Activated CD4-positive, alpha-beta T cell treated with anti-CD3 and anti-CD28 coated beads, Interleukin-2, amount 50 U/mL, for 4 hours (primary cell): ENCODE results near the gene MAST4.
"Not testable (repeated sequence)": the region's sequence is repeated elsewhere in the genome, so short reads cannot be mapped to it uniquely, and the experiment has no call there.

Experiments used
- DNase-seq, 2 experiments: peaks; one replicate each; pipeline ENCODE4 v3.0.0-alpha.2; 2020

Gene MAST4

DNA sequence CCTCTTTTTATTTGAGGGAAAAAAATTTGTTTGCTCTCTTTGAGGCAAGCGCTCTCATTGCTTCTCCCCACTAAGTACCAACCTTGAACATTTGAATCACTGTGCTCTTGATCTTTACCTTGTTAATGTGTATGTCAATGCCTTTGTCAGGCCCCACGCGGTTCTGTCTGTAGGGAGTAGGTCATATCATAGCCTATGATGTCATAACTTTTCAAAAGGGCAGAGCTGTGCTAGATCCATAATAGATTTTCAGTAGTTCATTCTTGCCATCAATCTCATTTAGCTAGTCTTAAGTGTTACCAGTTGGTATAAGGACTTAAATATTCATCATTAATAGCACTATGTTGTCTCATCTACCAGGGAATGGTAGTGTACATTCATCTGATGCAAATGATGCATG lies 56.6 kb downstream of the MAST4 start:
- DNase-seq, result no peak

- no peak for DNase-seq
Observed at GRCh38 chr5:66653325-66653724, 57.1 kb downstream of the MAST4 start.

DNA sequence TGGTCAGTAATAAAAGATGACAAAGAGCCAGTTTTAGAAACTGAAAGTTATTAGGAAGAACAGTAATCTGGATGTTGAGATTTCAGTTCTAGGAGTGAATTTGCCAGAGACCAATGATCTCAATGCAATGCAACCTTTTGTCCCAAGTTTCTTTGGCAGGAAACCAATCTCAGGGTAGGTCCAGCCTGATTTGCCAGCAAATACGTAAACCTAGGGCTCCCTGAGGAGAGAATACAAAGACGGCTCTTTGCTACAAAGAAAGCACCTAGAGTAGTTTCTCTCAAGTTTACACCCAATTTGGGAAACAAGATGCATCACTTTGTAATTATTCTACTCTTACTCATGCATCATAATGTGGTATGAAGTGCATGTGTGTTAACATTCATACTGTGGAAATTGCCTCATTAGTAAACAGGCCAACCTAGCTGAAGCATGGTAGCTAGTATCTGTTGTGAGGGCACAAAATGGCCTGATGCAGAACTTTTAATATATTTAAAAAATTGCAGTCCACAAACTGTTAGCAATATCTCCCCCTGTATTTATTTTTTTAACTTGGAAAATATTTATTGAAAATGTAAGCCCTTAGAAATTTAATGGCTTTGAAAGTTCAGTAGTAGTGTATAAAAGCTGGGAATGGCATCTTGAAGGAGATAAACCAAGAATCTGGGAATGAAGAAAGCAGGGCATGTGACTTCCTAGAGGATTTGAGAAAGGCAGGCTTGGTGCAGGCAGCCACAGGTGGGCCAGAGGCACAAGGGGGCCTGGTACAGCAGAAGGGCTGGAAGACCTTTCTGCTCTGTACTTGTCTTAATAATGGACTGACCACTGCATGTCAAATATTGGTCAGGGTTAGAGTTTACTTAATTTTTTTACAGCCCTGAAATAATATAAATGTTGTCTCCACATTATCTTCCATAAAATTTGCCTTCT lies 59.5 kb downstream of the MAST4 start:
- DNase-seq, result no peak

DNA sequence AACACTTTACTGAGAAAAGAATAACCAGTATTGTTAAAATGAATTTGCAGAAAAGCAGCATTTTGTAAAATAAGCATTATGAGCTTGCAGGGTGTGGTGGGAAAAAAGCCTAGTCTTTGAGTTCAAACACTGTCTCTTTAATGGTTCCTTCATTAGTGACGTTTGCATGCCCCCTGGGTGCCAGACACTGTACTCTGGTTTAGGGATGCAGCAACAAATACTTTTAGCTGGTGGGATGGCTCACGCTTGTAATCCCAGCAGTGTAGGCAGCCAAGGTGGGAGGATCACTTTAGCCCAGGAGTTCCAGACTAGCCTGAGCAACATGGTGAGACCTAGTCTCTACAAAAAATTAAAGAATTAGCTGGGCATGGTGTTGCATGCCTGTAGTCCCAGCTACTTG lies 62.3 kb downstream of the MAST4 start:
- no peak for DNase-seq

- no peak for DNase-seq
Observed at GRCh38 chr5:66659780-66660179, 63.6 kb downstream of the MAST4 start.

DNA sequence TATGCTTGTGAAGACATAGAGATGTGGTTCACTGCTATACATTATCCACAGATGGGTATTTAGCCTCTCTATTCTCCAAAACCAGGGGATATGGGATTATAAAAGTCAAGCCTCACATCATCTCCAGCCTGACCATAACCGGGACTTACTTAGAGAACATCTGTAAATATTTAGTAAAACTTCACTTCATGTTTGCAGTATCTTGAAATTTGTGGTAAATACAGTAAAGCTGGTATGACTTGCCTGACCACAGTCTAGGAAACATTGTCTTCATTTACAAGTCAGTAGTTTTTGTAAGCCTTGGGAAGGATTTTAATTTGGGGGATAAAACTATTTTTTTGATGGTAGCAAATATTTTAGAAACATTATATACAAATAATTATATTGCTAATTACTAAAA lies 64.2 kb downstream of the MAST4 start:
- no peak for DNase-seq

- no peak for DNase-seq
Observed at GRCh38 chr5:66661149-66661548, 65.0 kb downstream of the MAST4 start.

DNA sequence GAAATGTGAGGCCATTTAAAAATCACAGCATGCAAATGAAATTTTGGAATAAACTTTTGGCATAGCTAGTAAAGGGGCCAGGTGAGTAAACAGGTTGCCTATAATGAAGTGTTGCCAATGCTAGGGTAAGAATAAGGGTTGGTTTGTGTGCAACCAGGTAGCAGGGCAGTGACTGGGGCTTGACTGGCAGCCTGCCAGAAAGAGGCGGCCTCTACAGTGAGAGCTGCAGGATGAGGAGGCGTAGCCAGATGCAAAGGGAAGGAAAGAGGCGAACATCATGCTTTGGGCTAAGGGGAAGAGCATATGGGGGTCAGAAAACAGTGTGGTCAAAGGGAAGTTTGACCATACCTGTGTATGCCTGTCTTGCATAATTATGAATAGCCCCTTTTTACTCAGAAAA lies 70.6 kb downstream of the MAST4 start:
- no peak for DNase-seq

GRCh38 chr5:66669086-66669861 lies 73.1 kb downstream of the MAST4 start:
- no peak for DNase-seq

DNA sequence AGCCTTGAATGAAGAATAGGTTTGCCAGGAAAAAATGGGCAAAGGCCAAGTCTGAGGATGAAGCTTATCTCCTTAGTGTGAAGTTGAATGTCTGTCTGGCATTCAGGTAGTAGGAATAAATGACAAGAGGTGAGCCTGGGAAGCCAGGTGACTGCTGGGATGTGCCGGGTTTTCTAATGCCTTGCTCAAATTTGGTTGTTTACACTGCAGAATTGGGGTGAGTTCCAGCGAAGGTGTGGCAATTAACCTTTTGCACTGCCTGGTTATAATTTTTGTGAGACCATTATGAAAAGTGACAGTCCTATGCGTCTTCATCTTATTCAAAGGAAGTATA lies 73.6 kb downstream of the MAST4 start:
- DNase-seq, result no peak

DNA sequence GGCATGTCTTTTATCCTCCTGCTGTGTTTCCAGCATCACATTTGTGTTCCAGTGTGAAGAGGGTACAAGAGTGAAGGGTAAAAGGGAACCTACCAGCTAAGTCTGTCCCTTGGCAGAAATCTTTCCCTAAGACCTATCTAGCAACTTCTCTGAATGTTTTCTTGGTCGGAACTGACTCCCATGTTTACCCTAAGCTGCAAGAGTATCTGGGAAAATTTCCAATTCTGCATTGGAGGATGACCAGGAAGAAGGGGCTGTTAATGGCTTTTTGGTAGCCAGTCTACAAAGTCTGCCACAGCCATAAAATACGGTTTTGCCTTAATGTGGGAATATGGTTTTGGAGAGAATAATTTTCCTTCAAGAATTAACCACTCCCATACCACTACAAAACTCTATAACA lies 75.1 kb downstream of the MAST4 start:
- DNase-seq, result no peak

DNA sequence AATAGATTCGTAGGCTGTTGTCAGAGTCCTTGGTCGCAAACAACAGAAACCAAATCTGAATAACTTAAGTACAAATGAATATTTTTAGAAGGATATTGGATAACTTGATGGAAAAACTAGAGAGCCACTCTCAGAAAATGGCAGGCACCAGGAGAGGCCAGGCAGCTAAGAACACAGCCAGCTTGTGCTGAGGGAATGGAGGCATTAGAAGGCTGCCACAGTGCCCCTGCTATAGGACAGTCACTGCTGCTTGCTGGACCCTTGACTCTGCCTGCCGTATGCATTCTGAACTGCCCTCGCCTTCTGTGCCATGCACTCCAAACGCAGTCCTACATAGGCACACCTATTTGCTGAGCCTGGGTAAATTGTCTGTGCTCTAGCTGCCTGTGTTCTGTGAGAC lies 78.6 kb downstream of the MAST4 start:
- DNase-seq, result no peak

DNA sequence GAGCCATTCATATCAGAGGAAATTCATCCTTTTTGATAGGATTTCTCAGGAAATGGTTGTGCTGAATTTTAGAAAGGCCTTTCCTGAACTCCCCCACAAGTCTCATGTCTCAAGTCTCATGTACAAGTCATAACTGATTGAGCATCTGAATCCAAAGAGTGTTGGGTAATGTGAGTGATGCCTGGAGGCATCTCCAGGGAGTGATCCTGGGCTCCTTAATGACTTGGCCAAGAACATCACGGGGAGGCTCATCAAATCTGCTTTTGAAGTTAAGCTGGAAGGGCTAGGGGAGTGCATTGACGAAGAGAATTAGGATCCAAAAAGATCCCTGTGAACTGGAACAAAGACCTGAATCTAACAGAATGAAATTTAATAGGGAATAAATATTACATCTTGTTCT lies 79.2 kb downstream of the MAST4 start:
- no peak for DNase-seq

GRCh38 chr5:66680221-66680620 lies 84.0 kb downstream of the MAST4 start:
- no peak for DNase-seq

GRCh38 chr5:66680804-66681203 lies 84.6 kb downstream of the MAST4 start:
- no peak for DNase-seq

DNA sequence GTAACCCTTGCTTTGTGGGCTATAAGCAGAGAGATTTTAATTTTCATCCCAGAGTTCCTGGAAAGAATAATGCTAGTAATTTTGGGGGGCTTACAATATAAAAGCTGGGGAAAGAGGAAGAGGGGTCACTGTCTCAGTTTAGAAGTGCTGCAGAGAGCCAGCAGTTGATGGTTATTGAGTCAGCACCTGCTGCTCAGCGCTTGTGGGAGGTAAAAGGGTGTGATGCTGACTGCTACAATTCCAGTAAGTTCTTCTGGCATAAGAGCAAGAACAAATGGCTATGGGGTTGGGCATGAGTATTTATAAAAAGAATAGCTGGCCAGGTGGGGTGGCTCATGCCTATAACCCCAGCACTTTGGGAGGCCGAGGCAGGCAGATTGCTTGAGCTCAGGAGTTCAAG lies 88.5 kb downstream of the MAST4 start:
- DNase-seq, result no peak

GRCh38 chr5:66689522-66690220 lies 93.5 kb downstream of the MAST4 start:
- no peak for DNase-seq

DNA sequence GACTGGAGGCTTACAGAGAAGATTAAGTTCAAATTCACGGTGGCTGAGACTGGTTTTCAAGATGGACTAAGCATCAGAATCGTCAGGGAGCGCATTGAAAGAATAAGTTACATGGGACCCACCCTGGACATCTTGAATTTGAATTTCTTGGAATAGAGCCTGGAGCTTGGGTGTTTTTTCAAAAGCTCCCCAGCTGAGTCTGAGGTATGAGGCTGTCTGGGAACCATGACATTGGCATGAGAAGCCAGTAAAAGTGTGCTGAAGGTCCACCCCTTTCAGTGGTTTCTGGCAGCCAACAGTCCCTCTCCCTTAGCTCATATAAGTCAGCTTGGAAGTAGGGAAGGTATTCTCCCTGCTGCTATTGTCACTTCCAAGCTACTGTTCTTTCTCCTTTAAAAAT lies 97.8 kb downstream of the MAST4 start:
- DNase-seq, result no peak

DNA sequence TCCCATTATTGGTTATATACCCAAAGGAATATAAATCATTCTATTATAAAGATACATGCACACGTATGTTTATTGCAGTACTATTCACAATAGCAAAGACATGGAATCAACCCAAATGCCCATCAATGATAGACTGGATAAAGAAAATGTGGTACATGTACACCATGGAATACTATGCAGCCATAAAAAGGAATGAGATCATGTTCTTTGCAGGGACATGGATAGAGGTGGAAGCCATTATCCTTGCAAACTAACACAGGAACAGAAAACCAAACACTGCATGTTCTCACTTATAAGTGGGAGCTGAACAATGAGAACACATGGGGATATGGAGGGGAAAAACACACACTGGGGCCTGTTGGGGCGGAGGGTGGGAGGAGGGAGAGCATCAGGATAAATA lies 99.6 kb downstream of the MAST4 start:
- DNase-seq, result not testable (repeated sequence)

DNA sequence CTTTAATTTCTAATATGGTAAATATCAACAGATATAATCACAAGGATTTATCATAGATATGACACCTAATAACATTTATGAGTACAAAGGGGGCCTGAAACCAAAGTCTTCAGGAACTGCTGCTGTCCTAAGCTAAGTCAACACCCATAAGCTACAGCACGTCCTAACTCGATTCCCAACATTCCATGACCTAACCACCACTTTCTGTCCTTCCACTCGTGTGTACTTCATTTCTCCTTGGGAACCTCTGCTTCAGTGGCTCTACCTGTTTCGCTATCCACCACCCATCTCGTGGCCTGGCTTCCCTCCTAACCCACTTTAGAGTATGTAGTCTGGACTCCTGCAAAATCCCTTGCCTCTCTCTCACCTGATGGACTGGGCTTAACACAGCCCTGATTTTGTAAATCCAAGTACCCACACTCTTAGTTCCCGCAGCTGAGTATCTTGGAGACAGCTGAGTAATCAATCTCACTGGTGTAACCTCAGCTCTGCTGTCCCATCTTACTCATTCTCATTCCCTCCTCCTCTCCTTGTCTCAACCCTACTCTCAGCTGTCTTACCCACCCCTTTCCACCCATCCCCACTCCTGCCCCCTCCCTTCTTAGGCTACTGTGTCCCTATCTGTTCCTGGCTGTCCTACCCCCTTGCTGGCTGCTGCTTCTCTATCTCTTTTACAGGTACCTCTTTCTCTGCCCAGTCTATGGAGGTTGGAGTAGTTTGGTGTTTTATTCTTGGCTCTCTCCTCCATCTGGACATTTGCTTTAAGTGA lies 101.8 kb downstream of the MAST4 start:
- no peak for DNase-seq

GRCh38 chr5:66701244-66701643 lies 105.1 kb downstream of the MAST4 start:
- DNase-seq, result no peak

GRCh38 chr5:66702426-66702825 lies 106.2 kb downstream of the MAST4 start:
- no peak for DNase-seq
